GM04503 (cell line): ENCODE data around the gene GPRASP3.

Source experiments
- DNase-seq: peaks from one replicate; pipeline ENCODE4 v3.0.0-alpha.2; 2012; ENCODE audit warnings: low read depth

The GPRASP3 gene

GRCh38 chrX:102765217-102765616, 44.7 kb downstream of the GPRASP3 start:
- DNase-seq, result peak; percentile 51

GRCh38 chrX:102765809-102766208, 45.3 kb downstream of the GPRASP3 start:
- DNase-seq, result peak; percentile 45

DNA sequence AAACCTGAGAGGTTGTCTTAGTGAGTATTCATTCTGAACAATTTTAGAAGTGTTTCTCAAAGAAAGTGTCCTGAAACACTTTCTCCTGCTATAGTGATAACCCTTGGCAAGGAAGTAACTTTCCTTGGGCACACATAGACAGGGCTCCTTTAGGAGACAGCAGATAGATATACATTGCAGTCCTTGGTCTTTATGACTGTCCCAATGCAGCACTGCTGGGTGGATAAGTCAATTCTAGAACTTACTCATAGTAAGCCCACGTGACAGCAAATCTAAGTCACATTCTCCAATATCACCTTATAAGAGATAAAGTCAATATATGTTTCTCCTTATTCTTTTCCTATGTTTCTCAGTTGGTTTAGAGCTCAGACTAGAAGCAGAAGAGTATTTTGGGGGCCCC, 46.7 kb downstream of the GPRASP3 start:
- no peak for DNase-seq

GRCh38 chrX:102768987-102769761, 48.6 kb downstream of the GPRASP3 start:
- DNase-seq, result peak; percentile 57
